Peyer's patch (tissue), 4 donors: ENCODE results near the gene SASH3. TPM values are rescaled to one million over a fixed set of nuclear protein-coding genes. Genes with fewer than 3 reads are reported as not detected.

Source experiments
- DNase-seq, 3 donors: peaks; one replicate each; pipeline ENCODE4 v3.0.0-alpha.2; 2017 to 2019
- H3K27ac ChIP-seq, 4 donors: fragments of 200-600 bp; sonication (generic); one replicate each; pipeline ENCODE4 v1.5.1; 2016 to 2019
- H3K27me3 ChIP-seq, 2 donors: fragments of 200-600 bp; sonication (generic); one replicate each; pipeline ENCODE4 v1.5.1; 2019
- H3K36me3 ChIP-seq, 3 donors: fragments of 200-600 bp; sonication (generic); one replicate each; pipeline ENCODE4 v1.5.1; 2016 to 2019
- H3K4me1 ChIP-seq, 4 donors: fragments of 200-600 bp; sonication (generic); one replicate each; pipeline ENCODE4 v1.5.1; 2016 to 2019
- H3K4me3 ChIP-seq, 4 donors: fragments of 200-600 bp; sonication (generic); 1 replicate in 3 of 4; 2 replicates in 1 of 4; pipeline ENCODE4 v1.5.1; 2016 to 2019; ENCODE audit warnings: mild to moderate bottlenecking in 1 of 4
- H3K9me3 ChIP-seq, 4 donors: fragments of 200-600 bp; sonication (generic); one replicate each; pipeline ENCODE4 v1.5.1; 2016 to 2019; ENCODE audit warnings: mild to moderate bottlenecking in 1 of 4
- CTCF ChIP-seq, 6 experiments: fragments of 450-650 bp in 4 of 6; fragments of 200-600 bp in 2 of 6; sonication (generic) in 1 of 6; IDR thresholded peaks; one replicate each; pipeline ENCODE4 v1.5.1; 2017 to 2019; ENCODE audit warnings: antibody characterized with exemption in 6 of 6, mild to moderate bottlenecking in 3 of 6, moderate library complexity in 1 of 6
- POLR2A ChIP-seq, 2 donors: fragments of 450-650 bp; IDR thresholded peaks; one replicate each; pipeline ENCODE4 v1.5.1; 2017; ENCODE audit warnings: antibody characterized with exemption in 2 of 2, mild to moderate bottlenecking in 2 of 2, moderate library complexity in 2 of 2
- total RNA-seq, 4 donors: library from RNA; depleted of rRNA; stranded (reverse); fragments of >200 nt; gene quantifications; one replicate each; pipeline ENCODE4 v1.1.0, GENCODE V29; 2016

SASH3 gene
- total RNA-seq, 4 donors from 2014 or later = 2.2 to 45.4 (median 7.7) TPM

GRCh38 chrX:129743821-129744220, 35.9 kb upstream of the SASH3 start:
- Histone ChIP-seq H3K4me1 (no peaks in the 10 kb centered on the region), H3K27me3 (no peaks in the 10 kb centered on the region), H3K9me3 (no peaks in the 10 kb centered on the region), H3K27ac (no peak overlapping the region), H3K4me3 (no peak overlapping the region), H3K36me3 (no peaks in the 10 kb centered on the region)
- TF ChIP-seq CTCF (IDR thresholded peaks at IDR 0.05) (no peak), POLR2A (IDR thresholded peaks at IDR 0.05) (no peak)
- no peak for DNase-seq

- no peak for DNase-seq
- TF ChIP-seq POLR2A (IDR thresholded peaks at IDR 0.05) (no peak), CTCF (IDR thresholded peaks at IDR 0.05) (no peak)
- no peaks in the 10 kb centered on the region for H3K4me1 ChIP-seq
- no peak overlapping the region for H3K4me3 ChIP-seq
- peak overlapping the region in 1 of 4 donors; percentile 1 for H3K27ac ChIP-seq
- H3K36me3 ChIP-seq = no peaks in the 10 kb centered on the region
- no peaks in the 10 kb centered on the region for H3K9me3 ChIP-seq
- no peaks in the 10 kb centered on the region for H3K27me3 ChIP-seq
Observed at GRCh38 chrX:129744861-129745321, 34.9 kb upstream of the SASH3 start.

GRCh38 chrX:129746557-129747470, 32.9 kb upstream of the SASH3 start:
- H3K27me3 ChIP-seq = no peaks in the 10 kb centered on the region
- H3K4me3 ChIP-seq = no peak overlapping the region
- peak overlapping the region in 1 of 4 donors; percentile 60 for H3K27ac ChIP-seq
- DNase-seq = no peak
- H3K4me1 ChIP-seq = no peaks in the 10 kb centered on the region
- H3K9me3 ChIP-seq = no peaks in the 10 kb centered on the region
- TF ChIP-seq CTCF (IDR thresholded peaks at IDR 0.05) (no peak), POLR2A (IDR thresholded peaks at IDR 0.05) (no peak)
- H3K36me3 ChIP-seq = no peaks in the 10 kb centered on the region

- no peak for TF ChIP-seq POLR2A (IDR thresholded peaks at IDR 0.05)
- no peak for TF ChIP-seq CTCF (IDR thresholded peaks at IDR 0.05)
- no peak for DNase-seq
- H3K27me3 ChIP-seq = no peaks in the 10 kb centered on the region
- H3K27ac ChIP-seq = peak overlapping the region in 1 of 4 donors; percentile 39
- H3K36me3 ChIP-seq = no peaks in the 10 kb centered on the region
- no peak overlapping the region for H3K4me3 ChIP-seq
- no peaks in the 10 kb centered on the region for H3K9me3 ChIP-seq
- no peaks in the 10 kb centered on the region for H3K4me1 ChIP-seq
Observed at GRCh38 chrX:129747533-129747932, 32.2 kb upstream of the SASH3 start.

- DNase-seq = no peak
- TF ChIP-seq CTCF (IDR thresholded peaks at IDR 0.05) = no peak
- no peak for TF ChIP-seq POLR2A (IDR thresholded peaks at IDR 0.05)
- Histone ChIP-seq H3K27me3 (no peaks in the 10 kb centered on the region), H3K4me1 (no peaks in the 10 kb centered on the region), H3K27ac (peak overlapping the region in 1 of 4 donors; percentile 39), H3K9me3 (no peaks in the 10 kb centered on the region), H3K36me3 (no peaks in the 10 kb centered on the region), H3K4me3 (no peak overlapping the region)
Observed at GRCh38 chrX:129748305-129748704, 31.4 kb upstream of the SASH3 start.
